ENCODE measurements around the gene FAM151B.

FAM151B gene

DNA sequence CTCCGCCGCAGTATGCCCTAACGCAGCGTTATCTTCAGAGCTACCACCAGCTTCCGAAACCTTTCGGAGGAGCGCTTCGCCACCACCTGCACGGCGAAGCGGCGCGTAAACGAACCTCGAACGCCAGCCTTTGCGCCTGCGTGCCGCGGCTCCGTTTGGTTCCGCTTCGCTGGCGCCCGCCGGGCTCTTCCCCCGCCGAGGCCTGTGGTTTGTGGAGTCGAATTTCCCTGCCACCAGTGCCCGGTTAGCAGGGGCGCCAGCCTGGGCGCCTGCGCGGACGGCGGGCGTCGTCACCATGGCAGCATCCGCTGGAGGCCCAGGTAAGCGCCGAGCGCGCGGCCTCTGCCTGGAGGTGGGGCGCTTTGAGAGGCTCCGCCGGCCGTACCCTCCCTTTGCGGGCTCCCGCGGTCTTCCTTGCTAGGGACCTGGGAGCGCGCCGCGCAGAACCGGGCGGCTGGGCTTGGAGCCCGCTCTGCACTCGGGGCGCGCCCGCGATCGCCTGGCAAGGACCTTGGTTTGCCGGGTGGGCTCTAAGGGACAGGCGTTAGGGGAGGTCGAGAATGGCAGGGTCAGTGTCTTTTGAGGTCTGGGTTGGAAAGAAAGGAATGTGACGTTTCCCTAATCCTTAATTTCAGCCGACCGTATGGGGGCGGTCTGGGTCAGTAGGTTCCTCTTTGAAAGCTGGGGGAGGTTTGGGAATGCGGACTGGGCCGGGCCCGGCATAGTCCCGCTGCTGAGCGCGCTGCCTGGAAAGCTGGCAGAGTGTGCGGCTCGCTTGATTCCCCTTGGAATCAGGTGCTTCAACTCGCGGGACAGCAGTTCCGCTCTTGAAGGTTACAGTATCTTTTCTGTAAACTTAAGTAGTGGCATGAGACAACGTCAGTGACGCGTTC lies at the start of gene FAM151B:
Gene FAM151B, plus strand, starts transcription at position 272 of the 893 bp plus-strand sequence. Its CDS starts 24 bp downstream, at position 296.
- peak; percentile 69 for DNase-seq (ENCODE audit: low read depth)
- TF ChIP-seq, protein P1, sequence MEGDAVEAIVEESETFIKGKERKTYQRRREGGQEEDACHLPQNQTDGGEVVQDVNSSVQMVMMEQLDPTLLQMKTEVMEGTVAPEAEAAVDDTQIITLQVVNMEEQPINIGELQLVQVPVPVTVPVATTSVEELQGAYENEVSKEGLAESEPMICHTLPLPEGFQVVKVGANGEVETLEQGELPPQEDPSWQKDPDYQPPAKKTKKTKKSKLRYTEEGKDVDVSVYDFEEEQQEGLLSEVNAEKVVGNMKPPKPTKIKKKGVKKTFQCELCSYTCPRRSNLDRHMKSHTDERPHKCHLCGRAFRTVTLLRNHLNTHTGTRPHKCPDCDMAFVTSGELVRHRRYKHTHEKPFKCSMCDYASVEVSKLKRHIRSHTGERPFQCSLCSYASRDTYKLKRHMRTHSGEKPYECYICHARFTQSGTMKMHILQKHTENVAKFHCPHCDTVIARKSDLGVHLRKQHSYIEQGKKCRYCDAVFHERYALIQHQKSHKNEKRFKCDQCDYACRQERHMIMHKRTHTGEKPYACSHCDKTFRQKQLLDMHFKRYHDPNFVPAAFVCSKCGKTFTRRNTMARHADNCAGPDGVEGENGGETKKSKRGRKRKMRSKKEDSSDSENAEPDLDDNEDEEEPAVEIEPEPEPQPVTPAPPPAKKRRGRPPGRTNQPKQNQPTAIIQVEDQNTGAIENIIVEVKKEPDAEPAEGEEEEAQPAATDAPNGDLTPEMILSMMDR (IDR thresholded peaks at IDR 0.05; ENCODE audit: low read depth, low read length, missing control alignments), result peak; percentile 20
- H3K4me3 ChIP-seq (ENCODE audit: low read depth, low read length), result peak within 1 kb of the TSS; percentile 75
- in situ Hi-C loops (cut with HindIII; ENCODE audit: low sequenced_read_pairs), result no loop called here

DNA sequence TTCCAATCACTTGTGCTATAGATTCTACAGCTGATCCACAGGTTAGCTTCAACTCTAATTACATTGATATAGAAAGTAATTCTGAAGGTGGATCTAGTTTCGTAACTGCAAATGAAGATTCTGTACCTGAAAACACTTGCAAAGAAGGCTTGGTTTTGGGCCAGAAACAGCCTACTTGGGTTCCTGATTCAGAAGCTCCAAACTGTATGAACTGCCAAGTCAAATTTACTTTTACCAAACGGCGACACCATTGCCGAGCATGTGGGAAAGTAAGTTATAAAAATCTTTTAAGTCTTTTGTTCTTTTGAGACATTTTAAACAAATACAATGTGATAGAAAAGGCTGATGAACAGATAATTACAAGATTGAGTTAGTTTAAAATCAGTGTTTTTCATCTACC lies 49.2 kb upstream of the FAM151B start:
- in situ Hi-C loops (cut with HindIII; ENCODE audit: low sequenced_read_pairs), result no loop called here
- no peak for DNase-seq (ENCODE audit: low read depth)
- H3K4me3 ChIP-seq (ENCODE audit: low read depth, low read length), result no peak overlapping the region
- TF ChIP-seq, protein P1 (IDR thresholded peaks at IDR 0.05; ENCODE audit: low read depth, low read length, missing control alignments), result no peak

- DNase-seq (ENCODE audit: low read depth), result no peak
- in situ Hi-C loops (cut with HindIII; ENCODE audit: low sequenced_read_pairs), result no loop called here
- TF ChIP-seq, protein P1 (IDR thresholded peaks at IDR 0.05; ENCODE audit: low read depth, low read length, missing control alignments), result no peak
- H3K4me3 ChIP-seq (ENCODE audit: low read depth, low read length), result no peak overlapping the region
Measured at GRCh38 chr5:80439213-80439612, 48.7 kb upstream of the FAM151B start.

DNA sequence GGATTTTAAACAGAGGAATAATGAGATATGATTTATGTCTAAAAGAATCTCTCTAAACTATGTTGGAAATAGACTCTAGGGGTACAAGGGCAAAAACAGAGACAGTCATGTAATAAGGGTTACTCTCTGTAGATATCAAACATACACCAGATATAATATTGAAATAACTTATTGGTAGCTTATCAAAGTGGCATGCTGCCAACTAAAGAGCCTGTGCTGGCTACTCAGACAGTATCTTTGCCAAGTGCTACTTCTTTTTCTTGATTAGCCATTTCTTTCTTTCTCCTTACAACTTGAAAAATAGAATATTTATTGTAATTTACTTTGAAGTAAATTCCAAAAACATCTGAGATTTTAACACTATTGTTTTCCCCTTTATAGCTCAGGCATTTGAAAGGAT lies 45.2 kb upstream of the FAM151B start:
- TF ChIP-seq, protein P1 (IDR thresholded peaks at IDR 0.05; ENCODE audit: low read depth, low read length, missing control alignments), result no peak
- H3K4me3 ChIP-seq (ENCODE audit: low read depth, low read length), result no peak overlapping the region
- DNase-seq (ENCODE audit: low read depth), result no peak
- in situ Hi-C loops (cut with HindIII; ENCODE audit: low sequenced_read_pairs), result no loop called here

- no peak for DNase-seq (ENCODE audit: low read depth)
- TF ChIP-seq, protein P1 (IDR thresholded peaks at IDR 0.05; ENCODE audit: low read depth, low read length, missing control alignments), result no peak
- H3K4me3 ChIP-seq (ENCODE audit: low read depth, low read length), result no peak overlapping the region
- in situ Hi-C loops (cut with HindIII; ENCODE audit: low sequenced_read_pairs), result no loop called here
Measured at GRCh38 chr5:80453366-80453765, 34.5 kb upstream of the FAM151B start.

DNA sequence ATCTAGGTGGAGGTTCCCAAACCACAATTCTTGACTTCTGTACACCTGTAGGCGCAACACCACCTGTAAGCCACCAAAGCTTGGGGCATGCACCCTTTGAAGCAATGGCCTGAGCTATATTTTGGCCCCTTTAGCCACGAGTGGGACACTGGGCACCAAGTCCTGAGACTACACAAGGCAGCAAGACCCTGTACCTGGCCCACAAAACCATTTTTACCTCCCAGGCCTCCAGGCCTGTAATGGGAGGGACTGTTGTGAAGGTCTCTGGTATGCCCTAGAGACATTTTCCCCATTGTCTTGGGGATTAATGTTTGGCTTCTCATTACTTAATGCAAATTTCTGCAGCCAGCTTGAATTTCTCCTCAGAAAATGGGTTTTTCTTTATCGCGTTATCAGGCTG lies 24.6 kb upstream of the FAM151B start:
- in situ Hi-C loops (cut with HindIII; ENCODE audit: low sequenced_read_pairs), result no loop called here
- no peak overlapping the region for H3K4me3 ChIP-seq (ENCODE audit: low read depth, low read length)
- DNase-seq (ENCODE audit: low read depth), result no peak
- TF ChIP-seq, protein P1 (IDR thresholded peaks at IDR 0.05; ENCODE audit: low read depth, low read length, missing control alignments), result no peak

Data from astrocyte of the cerebellum (primary cell).